ENCODE measurements around the gene XKR8.
"Not testable (repeated sequence)": the region's sequence is repeated elsewhere in the genome, so short reads cannot be mapped to it uniquely, and the experiment has no call there.

The XKR8 gene

GRCh38 chr1:27992276-27992675, 32.5 kb downstream of the XKR8 start:
- Histone ChIP-seq H3K27ac (ENCODE audit: low read depth, low read length) (no peak overlapping the region), H3K36me3 (ENCODE audit: insufficient read depth, low read length) (peaks cover 31% of the 10 kb centered on the region), H3K27me3 (ENCODE audit: insufficient read depth, low read length) (no peaks in the 10 kb centered on the region), H3K4me3 (ENCODE audit: low read depth, low read length) (no peak overlapping the region), H2AFZ (ENCODE audit: low read length, unreplicated experiment) (no peak overlapping the region), H3K4me1 (ENCODE audit: control insufficient read depth, insufficient read depth, low read length, unreplicated experiment) (no peaks in the 10 kb centered on the region), H3K79me2 (ENCODE audit: control insufficient read depth, insufficient read depth, low read length, unreplicated experiment) (no peaks in the 10 kb centered on the region)

GRCh38 chr1:27993241-27993640, 33.5 kb downstream of the XKR8 start:
- no peak overlapping the region for H2AFZ ChIP-seq (ENCODE audit: low read length, unreplicated experiment)

GRCh38 chr1:27994060-27994459, 34.3 kb downstream of the XKR8 start:
- no peak overlapping the region for H3K4me3 ChIP-seq (ENCODE audit: low read depth, low read length)
- no peaks in the 10 kb centered on the region for H3K4me1 ChIP-seq (ENCODE audit: control insufficient read depth, insufficient read depth, low read length, unreplicated experiment)
- no peaks in the 10 kb centered on the region for H3K27me3 ChIP-seq (ENCODE audit: insufficient read depth, low read length)
- H2AFZ ChIP-seq (ENCODE audit: low read length, unreplicated experiment), result no peak overlapping the region
- no peak overlapping the region for H3K27ac ChIP-seq (ENCODE audit: low read depth, low read length)
- H3K36me3 ChIP-seq (ENCODE audit: insufficient read depth, low read length), result peaks cover 24% of the 10 kb centered on the region
- no peaks in the 10 kb centered on the region for H3K79me2 ChIP-seq (ENCODE audit: control insufficient read depth, insufficient read depth, low read length, unreplicated experiment)

More at GRCh38 chr1:27993241-27993640, 33.5 kb downstream of the XKR8 start:
- Histone ChIP-seq H3K79me2 (ENCODE audit: control insufficient read depth, insufficient read depth, low read length, unreplicated experiment) (no peaks in the 10 kb centered on the region), H3K27me3 (ENCODE audit: insufficient read depth, low read length) (no peaks in the 10 kb centered on the region), H3K4me1 (ENCODE audit: control insufficient read depth, insufficient read depth, low read length, unreplicated experiment) (no peaks in the 10 kb centered on the region), H3K4me3 (ENCODE audit: low read depth, low read length) (no peak overlapping the region), H3K27ac (ENCODE audit: low read depth, low read length) (no peak overlapping the region), H3K36me3 (ENCODE audit: insufficient read depth, low read length) (peaks cover 28% of the 10 kb centered on the region)

- H3K36me3 ChIP-seq (ENCODE audit: insufficient read depth, low read length), result peaks cover 21% of the 10 kb centered on the region
- not testable (repeated sequence) for H3K79me2 ChIP-seq (ENCODE audit: control insufficient read depth, insufficient read depth, low read length, unreplicated experiment); H3K27ac ChIP-seq (ENCODE audit: low read depth, low read length); H3K4me1 ChIP-seq (ENCODE audit: control insufficient read depth, insufficient read depth, low read length, unreplicated experiment); H2AFZ ChIP-seq (ENCODE audit: low read length, unreplicated experiment); H3K27me3 ChIP-seq (ENCODE audit: insufficient read depth, low read length); H3K4me3 ChIP-seq (ENCODE audit: low read depth, low read length)
Observed at GRCh38 chr1:27994526-27994925, 34.8 kb downstream of the XKR8 start.

- Histone ChIP-seq H3K79me2 (ENCODE audit: control insufficient read depth, insufficient read depth, low read length, unreplicated experiment) (no peaks in the 10 kb centered on the region), H3K36me3 (ENCODE audit: insufficient read depth, low read length) (peaks cover 15% of the 10 kb centered on the region)
Observed at GRCh38 chr1:27999055-27999454, 39.3 kb downstream of the XKR8 start.

GRCh38 chr1:28002600-28002999, 42.8 kb downstream of the XKR8 start:
- H2AFZ ChIP-seq (ENCODE audit: low read length, unreplicated experiment), result no peak overlapping the region
- no peaks in the 10 kb centered on the region for H3K27me3 ChIP-seq (ENCODE audit: insufficient read depth, low read length)
- no peak overlapping the region for H3K27ac ChIP-seq (ENCODE audit: low read depth, low read length)
- no peak overlapping the region for H3K4me3 ChIP-seq (ENCODE audit: low read depth, low read length)
- H3K36me3 ChIP-seq (ENCODE audit: insufficient read depth, low read length), result peaks cover 8% of the 10 kb centered on the region; the same call in 1 of the 2 replicates
- no peaks in the 10 kb centered on the region for H3K4me1 ChIP-seq (ENCODE audit: control insufficient read depth, insufficient read depth, low read length, unreplicated experiment)
- no peaks in the 10 kb centered on the region for H3K79me2 ChIP-seq (ENCODE audit: control insufficient read depth, insufficient read depth, low read length, unreplicated experiment)

More at GRCh38 chr1:27999055-27999454, 39.3 kb downstream of the XKR8 start:
- H2AFZ ChIP-seq (ENCODE audit: low read length, unreplicated experiment), result no peak overlapping the region
- no peak overlapping the region for H3K27ac ChIP-seq (ENCODE audit: low read depth, low read length)
- H3K4me3 ChIP-seq (ENCODE audit: low read depth, low read length), result no peak overlapping the region
- no peaks in the 10 kb centered on the region for H3K27me3 ChIP-seq (ENCODE audit: insufficient read depth, low read length)
- no peaks in the 10 kb centered on the region for H3K4me1 ChIP-seq (ENCODE audit: control insufficient read depth, insufficient read depth, low read length, unreplicated experiment)

- not testable (repeated sequence) for H3K27me3 ChIP-seq (ENCODE audit: insufficient read depth, low read length); H3K4me3 ChIP-seq (ENCODE audit: low read depth, low read length); H3K36me3 ChIP-seq (ENCODE audit: insufficient read depth, low read length); H2AFZ ChIP-seq (ENCODE audit: low read length, unreplicated experiment); H3K79me2 ChIP-seq (ENCODE audit: control insufficient read depth, insufficient read depth, low read length, unreplicated experiment); H3K27ac ChIP-seq (ENCODE audit: low read depth, low read length); H3K4me1 ChIP-seq (ENCODE audit: control insufficient read depth, insufficient read depth, low read length, unreplicated experiment)
Observed at GRCh38 chr1:28003117-28003516, 43.3 kb downstream of the XKR8 start.

- Histone ChIP-seq H2AFZ (ENCODE audit: low read length, unreplicated experiment) (no peak overlapping the region), H3K27ac (ENCODE audit: low read depth, low read length) (no peak overlapping the region), H3K36me3 (ENCODE audit: insufficient read depth, low read length) (peaks cover 18% of the 10 kb centered on the region), H3K4me1 (ENCODE audit: control insufficient read depth, insufficient read depth, low read length, unreplicated experiment) (peaks cover 8% of the 10 kb centered on the region), H3K79me2 (ENCODE audit: control insufficient read depth, insufficient read depth, low read length, unreplicated experiment) (no peaks in the 10 kb centered on the region), H3K27me3 (ENCODE audit: insufficient read depth, low read length) (no peaks in the 10 kb centered on the region), H3K4me3 (ENCODE audit: low read depth, low read length) (no peak overlapping the region)
Observed at GRCh38 chr1:28010969-28011368, 51.2 kb downstream of the XKR8 start.

Data from ACC112 (cell line).